GM19452 (cell line): ENCODE data around the gene CYB561D1.

Experiments used
- ATAC-seq: cut with Tn5 transposase; IDR thresholded peaks from one replicate; pipeline ENCODE4 v1.9.1; 2021; ENCODE audit not compliant: unreplicated experiment

Gene CYB561D1

GRCh38 chr1:109479901-109480300 lies 14.0 kb upstream of the CYB561D1 start:
- ATAC-seq, result no peak

GRCh38 chr1:109481646-109482045 lies 12.2 kb upstream of the CYB561D1 start:
- ATAC-seq, result no peak

GRCh38 chr1:109482242-109482641 lies 11.7 kb upstream of the CYB561D1 start:
- ATAC-seq, result no peak

GRCh38 chr1:109482791-109483671 lies 10.9 kb upstream of the CYB561D1 start:
- ATAC-seq, result peak; percentile 27

GRCh38 chr1:109483672-109484518 lies 10.0 kb upstream of the CYB561D1 start, which contains the start of gene ATXN7L2:
Gene ATXN7L2 (plus strand): TSS chr1:109483905. CDS start chr1:109483954, 49 bp downstream.
- peak; percentile 85 for ATAC-seq

- ATAC-seq, result no peak
Measured at GRCh38 chr1:109484519-109484975, 9.3 kb upstream of the CYB561D1 start.

GRCh38 chr1:109485001-109485400 lies 8.9 kb upstream of the CYB561D1 start:
- no peak for ATAC-seq

- no peak for ATAC-seq
Measured at GRCh38 chr1:109487261-109487660, 6.6 kb upstream of the CYB561D1 start.

- no peak for ATAC-seq
Measured at GRCh38 chr1:109488201-109488600, 5.7 kb upstream of the CYB561D1 start.

- no peak for ATAC-seq
Measured at GRCh38 chr1:109488696-109489095, 5.2 kb upstream of the CYB561D1 start.

- no peak for ATAC-seq
Measured at GRCh38 chr1:109490029-109490933, 3.6 kb upstream of the CYB561D1 start.

- no peak for ATAC-seq
Measured at GRCh38 chr1:109490934-109491302, 3.0 kb upstream of the CYB561D1 start.

GRCh38 chr1:109491372-109491771 lies 2.5 kb upstream of the CYB561D1 start:
- ATAC-seq, result no peak

GRCh38 chr1:109492779-109493178 lies 1.1 kb upstream of the CYB561D1 start:
- ATAC-seq, result no peak

- ATAC-seq, result no peak
Measured at GRCh38 chr1:109493227-109493626, 667 bp upstream of the CYB561D1 start.

- ATAC-seq, result no peak
Measured at GRCh38 chr1:109495738-109496137, 1.8 kb downstream of the CYB561D1 start.

- ATAC-seq, result no peak
Measured at GRCh38 chr1:109497449-109498160, 3.7 kb downstream of the CYB561D1 start.

- no peak for ATAC-seq
Measured at GRCh38 chr1:109498161-109498801, 4.4 kb downstream of the CYB561D1 start.

GRCh38 chr1:109499081-109499480 lies 5.2 kb downstream of the CYB561D1 start:
- ATAC-seq, result no peak
